Right renal pelvis (tissue), 4 donors: ENCODE results near the gene PIK3R3. TPM values are rescaled to one million over a fixed set of nuclear protein-coding genes. Genes with fewer than 3 reads are reported as not detected.

Experiments
- DNase-seq, 4 donors: peaks; one replicate each; pipeline ENCODE4 v3.0.0-alpha.2; 2013; ENCODE audit warnings: low read depth in 4 of 4, low spot score in 3 of 4, missing footprints in 1 of 4
- polyA plus RNA-seq, 4 donors: library from polyadenylated mRNA; unstranded; fragments of 120-200 nt; gene quantifications; one replicate each; pipeline ENCODE4 v1.2.1, GENCODE V29; 2013; ENCODE audit not compliant: insufficient read length in 4 of 4

Gene PIK3R3
- polyA plus RNA-seq, result 10 to 100 TPM; 22.7 to 34.6 (median 30.9) TPM

- peak; percentile 96 to 98 (median 96) for DNase-seq
Observed at GRCh38 chr1:46132529-46133180, at the start of gene PIK3R3. PIK3R3 (minus strand) TSS chr1:46132629; CDS start chr1:46131952, 677 bp downstream.

- no peak for DNase-seq
Observed at GRCh38 chr1:46181343-46182260, 49.2 kb upstream of the PIK3R3 start.

GRCh38 chr1:46180082-46180616, 47.7 kb upstream of the PIK3R3 start:
- no peak for DNase-seq

- peak in 3 of 4 donors; percentile 83 to 86 (median 85) for DNase-seq
Observed at GRCh38 chr1:46179138-46180081, 47.0 kb upstream of the PIK3R3 start.

- DNase-seq, result no peak
Observed at GRCh38 chr1:46176211-46176865, 43.9 kb upstream of the PIK3R3 start, which contains the start of gene P3R3URF. P3R3URF (minus strand) TSS chr1:46176488; CDS start chr1:46176471, 17 bp downstream.

GRCh38 chr1:46175243-46175642, 42.8 kb upstream of the PIK3R3 start:
- DNase-seq, result no peak

- no peak for DNase-seq
Observed at GRCh38 chr1:46174448-46175231, 42.2 kb upstream of the PIK3R3 start, which contains the start of gene TSPAN1. TSPAN1 (plus strand) TSS chr1:46175087; CDS start chr1:46181108, 6,021 bp downstream.

GRCh38 chr1:46173361-46173856, 41.0 kb upstream of the PIK3R3 start:
- no peak for DNase-seq

GRCh38 chr1:46172321-46172720, 39.9 kb upstream of the PIK3R3 start:
- DNase-seq, result no peak

- no peak for DNase-seq
Observed at GRCh38 chr1:46171871-46172270, 39.4 kb upstream of the PIK3R3 start.

GRCh38 chr1:46171351-46171750, 38.9 kb upstream of the PIK3R3 start:
- DNase-seq, result no peak

- DNase-seq, result no peak
Observed at GRCh38 chr1:46169811-46170454, 37.5 kb upstream of the PIK3R3 start.

- no peak for DNase-seq
Observed at GRCh38 chr1:46168477-46168876, 36.0 kb upstream of the PIK3R3 start.

- DNase-seq, result no peak
Observed at GRCh38 chr1:46166521-46167462, 34.4 kb upstream of the PIK3R3 start.

- DNase-seq, result no peak
Observed at GRCh38 chr1:46160212-46160611, 27.8 kb upstream of the PIK3R3 start.

GRCh38 chr1:46159516-46159915, 27.1 kb upstream of the PIK3R3 start:
- DNase-seq, result no peak
